ENCODE data around the gene ATAD3B. TPM values are rescaled to one million over a fixed set of nuclear protein-coding genes. Genes with fewer than 3 reads are reported as not detected.
A peak's percentile ranks its signal among the peaks of the same experiment; 100 is the strongest.
"Not testable (repeated sequence)": the region's sequence is repeated elsewhere in the genome, so short reads cannot be mapped to it uniquely, and the experiment has no call there.

Gene ATAD3B
- total RNA-seq, 1 donor from 2014 or later = 39.2 TPM

- no peak for DNase-seq (ENCODE audit: low spot score in 2 of 2, unreplicated experiment in 2 of 2)
- Mint-ChIP-seq H3K27me3 (ENCODE audit: low read depth) (no peaks in the 10 kb centered on the region), H3K4me3 (peak overlapping the region; percentile 59), H3K4me1 (peaks cover 50% of the 10 kb centered on the region), H3K27ac (peak overlapping the region; percentile 82), H3K36me3 (no peaks in the 10 kb centered on the region), H3K9me3 (no peaks in the 10 kb centered on the region)
- TF ChIP-seq CTCF (IDR thresholded peaks at IDR 0.05; ENCODE audit: unreplicated experiment) = no peak
These were observed 43.4 kb upstream of the ATAD3B start for GRCh38 chr1:1428174-1428573.

- DNase-seq (ENCODE audit: low spot score in 2 of 2, unreplicated experiment in 2 of 2); H3K27me3 Mint-ChIP-seq (ENCODE audit: low read depth); H3K36me3 Mint-ChIP-seq; H3K9me3 Mint-ChIP-seq; H3K27ac Mint-ChIP-seq: not testable (repeated sequence)
- H3K4me1 Mint-ChIP-seq = peaks cover 53% of the 10 kb centered on the region
- peak overlapping the region; percentile 17 for H3K4me3 Mint-ChIP-seq
These were observed 42.6 kb upstream of the ATAD3B start for GRCh38 chr1:1428967-1429366.

GRCh38 chr1:1429671-1430073 is 41.9 kb upstream of the ATAD3B start:
- DNase-seq (ENCODE audit: low spot score in 2 of 2, unreplicated experiment in 2 of 2) = no peak
- H3K36me3 Mint-ChIP-seq = no peaks in the 10 kb centered on the region
- H3K27ac Mint-ChIP-seq = peak overlapping the region; percentile 92
- peak overlapping the region; percentile 4 for H3K4me3 Mint-ChIP-seq
- H3K27me3 Mint-ChIP-seq (ENCODE audit: low read depth) = no peaks in the 10 kb centered on the region
- TF ChIP-seq CTCF (IDR thresholded peaks at IDR 0.05; ENCODE audit: unreplicated experiment) = no peak
- H3K9me3 Mint-ChIP-seq = no peaks in the 10 kb centered on the region
- H3K4me1 Mint-ChIP-seq = peaks cover 57% of the 10 kb centered on the region

GRCh38 chr1:1430114-1430982 is 41.2 kb upstream of the ATAD3B start:
- peak in 1 of 2 experiments; percentile 61 for DNase-seq (ENCODE audit: low spot score in 2 of 2, unreplicated experiment in 2 of 2)
- H3K27ac Mint-ChIP-seq = peak overlapping the region; percentile 92
- H3K36me3 Mint-ChIP-seq = no peaks in the 10 kb centered on the region
- H3K4me1 Mint-ChIP-seq = peaks cover 56% of the 10 kb centered on the region
- H3K9me3 Mint-ChIP-seq = no peaks in the 10 kb centered on the region
- TF ChIP-seq CTCF (IDR thresholded peaks at IDR 0.05; ENCODE audit: unreplicated experiment) = no peak
- peak overlapping the region; percentile 4 for H3K4me3 Mint-ChIP-seq
- H3K27me3 Mint-ChIP-seq (ENCODE audit: low read depth) = no peaks in the 10 kb centered on the region

- H3K36me3 Mint-ChIP-seq = no peaks in the 10 kb centered on the region
- no peak for DNase-seq (ENCODE audit: low spot score in 2 of 2, unreplicated experiment in 2 of 2)
- peak overlapping the region; percentile 92 for H3K27ac Mint-ChIP-seq
- H3K9me3 Mint-ChIP-seq = no peaks in the 10 kb centered on the region
- peak overlapping the region; percentile 10 for H3K4me3 Mint-ChIP-seq
- no peak for TF ChIP-seq CTCF (IDR thresholded peaks at IDR 0.05; ENCODE audit: unreplicated experiment)
- H3K27me3 Mint-ChIP-seq (ENCODE audit: low read depth) = no peaks in the 10 kb centered on the region
- H3K4me1 Mint-ChIP-seq = peaks cover 52% of the 10 kb centered on the region
These were observed 40.3 kb upstream of the ATAD3B start for GRCh38 chr1:1430992-1431844.

GRCh38 chr1:1431845-1432273 is 39.7 kb upstream of the ATAD3B start:
- DNase-seq (ENCODE audit: low spot score in 2 of 2, unreplicated experiment in 2 of 2) = no peak
- TF ChIP-seq CTCF (IDR thresholded peaks at IDR 0.05; ENCODE audit: unreplicated experiment) = no peak
- Mint-ChIP-seq H3K9me3 (no peaks in the 10 kb centered on the region), H3K4me3 (no peak overlapping the region), H3K27ac (peak overlapping the region; percentile 89), H3K27me3 (ENCODE audit: low read depth) (no peaks in the 10 kb centered on the region), H3K4me1 (peaks cover 53% of the 10 kb centered on the region), H3K36me3 (no peaks in the 10 kb centered on the region)

Measured in mesothelial cell of epicardium (in vitro differentiated cells).